Measurements from ENCODE around the gene DRGX.

DRGX gene

DNA sequence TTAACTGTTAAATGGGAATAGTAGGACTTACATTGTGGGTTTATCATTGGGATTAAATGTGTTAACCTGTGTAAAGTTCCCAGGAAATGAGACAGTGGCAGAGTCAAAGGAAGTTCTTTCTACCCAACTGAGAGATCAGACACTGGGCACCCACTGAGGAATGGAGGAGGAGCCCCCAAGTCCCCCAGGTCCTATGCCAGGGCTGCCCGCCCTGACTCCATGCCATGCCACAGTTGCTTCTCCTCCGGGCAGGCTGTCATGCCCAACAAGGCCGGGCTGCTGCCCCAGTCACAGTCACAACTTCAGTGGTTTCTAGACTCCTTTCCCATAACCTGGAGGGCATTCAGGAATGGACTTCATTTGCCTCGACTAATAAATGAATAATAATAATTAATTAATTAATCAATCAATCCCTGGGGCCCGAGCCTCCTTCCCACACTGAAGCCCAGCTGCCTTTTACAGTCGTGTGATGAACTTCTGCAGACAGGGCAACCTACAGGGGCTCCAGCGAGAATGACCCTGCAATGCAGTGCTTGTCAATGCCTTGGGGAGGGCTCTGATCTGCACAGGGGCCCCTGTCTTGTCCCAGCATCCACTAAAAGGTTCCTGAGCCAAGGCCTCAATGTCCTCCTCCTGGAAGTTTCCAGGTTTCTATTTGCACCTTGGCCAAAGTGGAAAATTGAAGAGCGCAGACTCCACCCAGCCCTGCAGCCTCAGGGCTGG, 32.4 kb downstream of the DRGX start:
- in situ Hi-C loops (cut with MboI; ENCODE audit: low sequenced_read_pairs) = no loop called here

DNA sequence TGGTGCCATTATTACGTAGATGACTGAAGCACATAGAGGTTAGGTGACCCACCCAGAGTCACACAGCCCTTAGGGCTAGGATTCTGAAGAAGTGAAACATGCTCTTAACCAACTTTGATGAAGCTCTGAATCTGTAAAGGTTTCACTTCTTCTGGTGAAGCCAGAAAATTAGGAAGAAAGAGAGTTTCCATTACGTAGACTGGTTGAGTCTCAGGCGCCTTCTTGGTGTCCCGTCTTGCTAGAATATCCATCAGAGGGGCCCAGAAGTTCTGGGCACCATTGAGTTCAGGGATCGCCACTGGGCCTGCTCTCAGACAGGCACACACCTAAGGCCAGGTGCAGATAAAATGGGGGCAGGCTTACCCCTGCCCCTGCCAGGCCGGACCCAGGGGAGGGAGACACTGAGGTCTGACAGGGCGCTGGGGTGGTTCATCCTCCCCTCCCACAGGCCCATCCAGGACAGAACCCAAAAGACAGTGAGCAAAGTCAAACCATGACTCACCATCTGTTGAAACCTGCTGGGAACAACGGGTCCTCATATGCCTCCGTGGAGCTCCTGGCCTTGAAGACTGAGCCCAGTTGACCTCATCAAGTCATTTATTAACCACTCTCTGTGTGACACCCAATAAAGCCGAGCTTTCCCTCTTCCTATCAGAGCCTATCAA, 33.2 kb downstream of the DRGX start:
- in situ Hi-C loops (cut with MboI; ENCODE audit: low sequenced_read_pairs) = no loop called here

DNA sequence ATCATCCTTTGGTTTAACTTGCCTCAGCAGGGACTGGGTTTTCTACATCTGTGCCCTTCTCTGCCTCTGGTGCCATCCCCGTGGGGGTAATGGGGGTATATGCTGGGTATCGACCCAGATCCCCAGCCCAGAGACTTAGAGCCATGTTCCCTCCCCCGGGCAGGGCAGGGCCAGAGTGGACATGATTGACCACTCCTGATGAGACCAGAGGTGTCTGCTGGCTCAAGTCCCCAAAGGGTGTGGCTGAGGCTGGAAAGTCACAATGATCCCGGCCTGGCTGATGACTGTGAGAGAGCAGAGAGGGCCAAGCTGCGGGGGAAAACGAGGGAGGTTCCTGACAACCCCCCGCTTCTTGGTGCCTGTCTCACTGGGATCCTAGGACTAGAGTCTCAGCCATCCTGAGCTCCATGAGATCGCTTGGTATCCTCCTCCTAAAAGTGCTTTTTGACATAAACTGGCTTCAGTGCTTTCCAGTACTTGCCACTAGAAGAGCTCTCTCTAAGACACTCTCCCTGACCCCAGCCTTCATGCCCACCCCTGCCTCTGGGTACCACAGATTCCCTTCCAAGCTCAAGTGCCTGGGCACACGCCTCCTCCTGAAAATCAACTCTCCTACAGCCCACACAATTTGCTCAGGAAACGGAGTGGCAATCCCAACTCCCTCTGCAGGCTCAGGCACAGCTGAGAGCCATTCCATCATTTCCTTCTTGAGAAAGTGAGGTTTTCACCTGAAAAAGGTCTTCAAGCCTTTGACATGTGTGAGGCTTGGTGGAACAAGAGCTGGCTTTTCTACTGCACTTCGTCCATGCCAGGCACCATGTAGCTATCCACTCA, 33.9 kb downstream of the DRGX start:
- in situ Hi-C loops (cut with MboI; ENCODE audit: low sequenced_read_pairs) = no loop called here

DNA sequence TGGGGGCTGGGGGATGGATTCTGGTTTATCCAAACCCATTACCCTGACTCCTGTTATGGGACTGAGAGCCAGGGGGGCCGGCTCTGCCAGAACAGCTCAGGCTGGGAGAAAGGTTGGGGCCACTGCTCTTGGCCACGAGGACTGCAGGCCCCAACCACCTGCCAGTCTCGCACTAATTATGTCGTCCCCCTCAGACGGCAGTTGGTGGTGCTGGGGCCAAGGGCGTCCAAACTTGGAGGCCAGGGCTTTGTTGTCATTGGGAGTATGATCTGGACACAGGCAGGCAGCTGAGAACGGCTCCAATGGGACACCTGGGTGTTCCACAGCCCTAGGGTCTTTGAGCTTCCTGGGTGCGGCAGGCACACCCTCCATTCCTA, 34.7 kb downstream of the DRGX start:
- in situ Hi-C loops (cut with MboI; ENCODE audit: low sequenced_read_pairs) = no loop called here

DNA sequence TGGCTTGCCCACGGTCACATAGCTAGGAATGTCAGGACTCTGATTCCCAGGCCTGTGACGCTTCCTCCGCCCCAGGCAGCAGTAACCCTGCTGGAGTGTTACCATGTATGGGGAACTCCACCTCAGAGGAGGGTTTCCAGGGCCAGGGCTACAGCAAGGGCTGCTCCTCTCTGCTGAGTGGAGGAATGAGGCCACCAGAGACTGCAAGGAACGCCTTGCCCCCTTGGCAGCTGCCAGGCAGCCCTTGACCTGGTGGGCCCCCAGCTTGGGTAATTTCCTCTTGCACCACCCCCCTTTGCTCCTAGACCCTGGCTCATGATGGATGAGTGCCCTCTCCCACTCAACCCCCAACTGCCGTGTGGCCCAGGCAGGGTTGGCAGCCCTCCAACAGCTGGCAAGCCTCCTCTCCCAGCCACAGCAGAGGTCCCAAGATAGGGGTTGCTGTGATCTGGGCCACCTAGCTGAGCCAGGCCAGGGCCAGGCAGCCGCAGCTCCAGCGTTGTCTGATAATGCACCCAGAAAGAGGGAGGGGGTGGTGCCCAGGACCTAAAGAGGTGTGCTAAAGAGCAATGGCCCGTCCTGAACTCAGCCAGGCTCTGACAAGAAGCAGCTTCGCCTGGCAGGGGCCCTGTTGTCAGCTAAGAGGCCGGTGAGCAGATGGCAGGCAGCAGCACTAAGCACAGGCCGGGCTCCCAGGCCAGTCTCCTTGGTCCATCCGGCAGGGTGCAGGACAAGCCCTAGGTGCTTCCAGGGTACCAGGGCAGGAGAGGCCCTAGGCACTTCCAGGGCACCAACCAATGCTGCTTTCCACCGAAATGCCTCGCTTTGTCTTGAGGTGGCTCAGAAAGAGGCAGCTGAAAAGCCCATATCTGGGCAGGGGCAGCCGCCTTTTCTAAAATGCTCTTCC, 35.4 kb downstream of the DRGX start:
- in situ Hi-C loops (cut with MboI; ENCODE audit: low sequenced_read_pairs) = no loop called here

DNA sequence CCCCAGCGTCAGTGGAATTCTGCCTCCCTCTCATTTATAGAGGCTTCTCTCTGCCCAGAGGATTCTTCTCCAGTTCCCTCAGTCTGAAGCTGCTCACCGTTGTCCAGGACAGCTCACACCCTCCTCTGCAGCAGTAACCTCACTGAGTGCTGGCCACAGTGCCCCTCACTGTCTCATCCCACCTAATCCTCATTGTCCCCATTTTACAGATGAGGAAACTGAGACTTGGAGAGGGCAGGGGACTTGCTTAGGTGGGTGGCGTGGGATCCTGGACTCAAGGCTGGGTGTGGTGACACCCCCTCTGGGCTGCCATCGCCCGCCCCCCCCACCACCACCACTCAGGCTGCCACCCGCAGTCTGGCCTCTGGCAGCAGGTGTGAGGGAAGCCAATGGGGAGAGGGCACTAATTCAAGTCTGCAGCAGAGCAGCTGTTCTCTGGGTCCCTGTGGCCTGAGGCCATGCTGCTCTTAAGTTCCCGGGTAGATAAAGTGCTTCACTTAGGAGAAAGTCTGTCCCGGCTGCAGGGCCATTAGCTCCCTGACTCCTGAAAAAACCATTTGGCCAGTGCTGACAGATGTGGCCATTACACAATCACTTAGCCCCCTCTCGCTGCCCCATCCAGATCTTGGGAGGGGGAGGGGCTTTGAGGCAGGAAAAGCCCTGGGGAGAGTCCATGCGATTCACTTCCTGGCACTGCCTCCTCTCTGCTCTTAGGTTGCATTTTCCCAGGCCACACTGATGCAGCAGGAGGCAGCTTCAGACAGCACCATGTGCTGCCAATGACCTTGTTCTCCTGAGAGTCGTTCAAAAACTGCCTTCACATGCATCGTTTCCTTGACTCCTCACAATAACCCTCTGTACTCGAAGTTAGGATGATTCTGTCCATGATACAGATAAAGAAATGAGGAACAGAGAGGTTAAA, 36.3 kb downstream of the DRGX start:
- in situ Hi-C loops (cut with MboI; ENCODE audit: low sequenced_read_pairs) = no loop called here

DNA sequence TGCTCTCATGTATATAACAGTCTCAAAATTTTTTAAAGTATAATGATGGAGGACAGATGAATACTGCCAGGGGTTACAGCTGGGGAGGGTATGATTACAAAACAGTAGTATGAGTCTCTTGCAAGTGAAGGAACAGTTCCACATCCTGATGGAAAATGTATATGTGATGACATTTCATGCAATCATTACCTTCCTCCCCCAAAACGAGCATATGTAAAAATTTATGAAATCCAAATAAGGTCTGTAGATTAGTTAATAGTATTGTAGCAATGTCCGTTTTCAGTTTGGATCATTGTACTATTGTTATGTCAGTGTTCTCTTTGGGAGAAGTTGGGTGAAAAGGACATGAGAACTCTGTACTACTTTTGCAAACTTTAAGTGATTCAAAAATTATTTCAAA, 38.0 kb downstream of the DRGX start:
- in situ Hi-C loops (cut with MboI; ENCODE audit: low sequenced_read_pairs) = no loop called here

DNA sequence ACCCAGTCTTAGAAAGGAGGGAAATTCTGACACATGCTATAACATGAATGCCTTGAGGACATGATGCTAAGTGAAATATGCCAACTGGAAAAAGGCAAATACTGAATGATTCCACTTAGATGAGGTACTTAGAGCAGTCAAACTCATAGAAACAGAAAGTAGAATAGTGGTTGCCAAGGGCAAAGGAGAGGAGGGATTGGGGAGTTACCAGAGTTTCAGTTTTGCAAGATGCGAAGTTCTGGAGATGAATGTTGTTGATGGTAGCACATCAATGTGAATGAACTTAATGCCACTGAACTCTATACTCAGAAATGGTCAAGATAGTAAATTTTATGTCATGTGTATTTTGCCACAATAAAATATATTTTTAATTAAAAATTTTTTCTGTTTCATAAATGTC, 38.9 kb downstream of the DRGX start:
- in situ Hi-C loops (cut with MboI; ENCODE audit: low sequenced_read_pairs) = no loop called here

DNA sequence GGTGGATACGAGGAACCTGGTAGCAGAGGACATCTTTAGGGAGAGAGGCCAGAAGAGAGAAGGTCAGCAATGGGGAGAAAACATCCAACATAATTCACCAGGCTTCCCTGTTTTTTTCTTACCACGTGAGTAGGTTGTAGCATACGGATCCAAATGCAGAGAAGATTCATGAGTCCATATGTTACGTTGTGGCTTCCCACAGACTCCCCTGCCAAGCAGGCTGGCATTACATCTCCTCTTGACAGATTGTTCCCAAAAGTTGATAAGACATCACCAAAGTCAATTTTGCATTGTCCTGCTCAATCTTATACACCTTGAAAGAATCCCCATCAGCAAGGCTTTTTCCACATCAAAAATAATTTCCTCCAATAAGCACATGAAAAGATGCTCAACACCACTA, 39.7 kb downstream of the DRGX start:
- in situ Hi-C loops (cut with MboI; ENCODE audit: low sequenced_read_pairs) = no loop called here

DNA sequence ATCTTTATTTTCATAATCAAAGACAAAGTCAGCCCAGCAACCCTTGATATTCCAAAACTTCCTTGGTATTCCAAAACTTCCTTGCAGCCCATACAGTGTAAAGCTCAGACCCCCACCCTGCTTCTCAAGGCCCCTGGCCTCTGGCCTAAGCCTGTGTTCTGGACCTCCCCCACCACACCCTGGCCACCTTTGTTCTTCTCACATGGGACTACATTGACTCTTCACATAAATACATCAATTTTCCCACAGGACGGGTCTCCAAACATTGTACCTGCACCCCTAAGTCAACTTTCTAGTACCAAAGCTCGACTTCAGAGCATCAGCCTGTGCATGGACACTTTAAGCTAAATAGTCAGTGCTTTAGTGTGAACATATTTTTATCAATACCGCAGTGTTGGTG, 40.7 kb downstream of the DRGX start:
- in situ Hi-C loops (cut with MboI; ENCODE audit: low sequenced_read_pairs) = no loop called here

DNA sequence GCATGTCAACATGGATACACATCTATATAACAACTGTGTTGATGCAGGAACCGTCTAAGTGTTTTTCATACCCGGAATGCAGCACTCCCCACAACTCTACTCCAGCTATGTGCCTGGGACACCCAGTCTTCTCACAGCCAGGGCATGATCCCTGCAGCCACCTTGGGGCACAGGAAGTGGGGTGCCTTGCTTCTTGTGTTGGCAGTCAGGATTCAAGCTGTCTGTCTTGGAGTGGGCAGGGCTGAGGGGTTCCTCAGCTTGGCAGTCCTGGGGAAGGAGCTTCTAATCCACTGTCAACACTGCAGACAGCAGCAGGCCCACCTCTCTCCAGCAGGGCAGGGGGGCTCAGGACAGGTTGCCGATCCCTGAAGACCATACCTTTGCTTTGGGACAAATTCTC, 41.3 kb downstream of the DRGX start:
- in situ Hi-C loops (cut with MboI; ENCODE audit: low sequenced_read_pairs) = no loop called here

DNA sequence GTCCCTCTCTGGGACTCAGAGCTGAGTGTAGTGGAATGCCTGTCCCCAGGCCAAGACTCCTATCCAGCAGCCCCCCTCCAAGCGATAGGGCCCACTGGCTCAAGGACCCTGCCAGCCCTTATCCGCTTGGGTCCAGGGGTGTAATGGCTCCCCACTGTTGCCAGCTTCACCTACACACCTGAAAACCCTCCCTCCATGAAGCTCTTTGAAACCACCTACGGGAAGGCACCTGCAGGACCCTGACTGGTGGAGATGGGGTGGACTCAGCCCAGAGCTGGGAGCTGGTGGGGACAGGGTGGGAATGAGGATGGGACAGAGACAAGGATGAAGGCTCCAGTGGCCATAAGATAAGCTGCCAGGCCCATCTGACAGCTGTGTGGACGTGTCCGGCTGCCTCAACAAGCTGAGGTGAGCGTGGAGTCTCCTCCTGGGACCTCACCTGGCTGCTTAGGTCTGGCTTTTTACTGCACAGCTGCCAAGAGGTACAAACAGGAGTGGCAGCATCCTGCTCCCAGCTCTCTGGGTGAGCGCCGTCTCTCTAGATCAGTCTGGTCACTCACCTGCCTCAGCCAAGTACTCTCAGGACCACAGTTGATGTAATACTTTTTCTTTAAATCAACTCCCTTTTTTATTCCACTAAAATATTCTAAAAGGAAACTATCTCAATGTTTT, 41.9 kb downstream of the DRGX start:
- in situ Hi-C loops (cut with MboI; ENCODE audit: low sequenced_read_pairs) = no loop called here

DNA sequence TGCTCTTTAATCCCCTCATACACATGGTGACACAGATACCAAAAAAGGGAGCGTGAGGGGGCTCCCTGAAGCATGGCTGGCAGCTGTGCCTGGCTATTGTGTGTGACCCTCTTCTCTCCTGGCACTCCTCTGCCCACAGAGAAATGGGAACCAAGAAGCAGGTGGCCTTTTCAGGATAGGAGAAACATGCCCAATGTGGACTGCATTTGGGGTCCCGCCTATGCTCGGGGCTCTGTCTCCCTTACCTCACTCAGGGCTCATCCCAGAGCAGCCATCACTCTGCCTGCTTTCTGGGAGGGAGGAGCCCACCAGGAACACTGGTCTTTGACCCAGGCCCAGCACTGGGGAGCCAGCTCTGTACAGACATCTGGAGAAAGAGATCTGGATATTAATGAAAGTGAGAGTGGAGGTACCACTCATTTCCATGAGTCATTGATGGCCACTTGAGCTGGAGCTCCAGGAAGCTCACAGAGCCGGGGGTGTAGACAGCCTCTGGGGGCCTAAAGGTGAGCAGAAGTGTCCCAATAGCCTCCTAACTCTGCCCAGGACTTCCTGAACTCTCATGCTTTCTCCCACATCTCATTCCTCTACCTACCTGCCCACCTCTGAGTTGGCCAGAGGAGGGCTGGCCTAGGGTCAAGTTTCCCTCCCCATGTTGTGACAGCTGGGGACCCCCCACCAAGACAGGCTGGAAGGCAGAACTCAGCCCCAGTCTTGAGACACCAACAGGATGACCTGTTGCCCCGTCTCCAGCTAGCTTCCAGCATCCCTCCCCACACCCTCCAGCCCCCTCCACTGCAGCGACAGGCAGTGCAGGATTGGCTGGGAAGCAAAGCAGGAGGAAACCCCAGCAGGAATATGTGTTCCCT, 42.6 kb downstream of the DRGX start:
- in situ Hi-C loops (cut with MboI; ENCODE audit: low sequenced_read_pairs) = no loop called here

DNA sequence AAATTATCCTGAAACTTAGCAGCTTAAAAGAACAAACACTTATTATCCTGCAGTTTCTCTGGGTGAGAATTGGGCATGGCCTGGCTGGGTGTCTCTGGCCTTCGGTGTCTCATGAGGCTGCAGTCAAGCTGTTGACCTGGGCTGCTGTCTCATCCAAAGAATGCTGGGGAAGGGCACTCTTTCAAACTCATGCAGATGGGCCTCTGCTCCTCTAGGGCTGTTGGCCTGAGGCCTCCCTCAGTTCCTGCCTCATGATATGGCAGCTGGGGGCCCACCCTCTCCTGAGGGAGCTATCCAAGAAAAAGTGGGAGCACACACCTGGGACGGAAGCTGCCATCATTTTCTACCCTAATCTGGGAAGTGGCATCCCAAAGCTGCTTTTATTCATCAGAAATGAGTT, 43.6 kb downstream of the DRGX start:
- in situ Hi-C loops (cut with MboI; ENCODE audit: low sequenced_read_pairs) = no loop called here

DNA sequence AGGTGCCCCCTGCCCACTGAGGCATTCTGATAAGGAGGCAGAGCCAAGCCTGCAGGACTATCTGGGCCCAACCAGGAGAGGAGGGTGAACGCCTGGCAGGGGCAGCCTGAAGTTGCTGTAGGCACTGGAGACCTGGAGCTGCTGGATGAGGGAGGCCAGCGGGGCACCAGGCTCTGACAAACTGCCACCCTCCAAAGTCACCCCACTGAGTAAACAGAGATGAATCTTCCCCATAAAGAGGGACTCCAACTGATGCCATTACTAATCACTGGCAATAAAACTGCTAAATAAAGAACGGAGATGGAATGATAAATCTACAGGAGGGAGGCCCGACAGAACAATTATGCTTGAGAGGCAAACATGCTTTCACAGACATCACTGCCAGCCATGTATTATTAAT, 44.2 kb downstream of the DRGX start:
- in situ Hi-C loops (cut with MboI; ENCODE audit: low sequenced_read_pairs) = no loop called here

DNA sequence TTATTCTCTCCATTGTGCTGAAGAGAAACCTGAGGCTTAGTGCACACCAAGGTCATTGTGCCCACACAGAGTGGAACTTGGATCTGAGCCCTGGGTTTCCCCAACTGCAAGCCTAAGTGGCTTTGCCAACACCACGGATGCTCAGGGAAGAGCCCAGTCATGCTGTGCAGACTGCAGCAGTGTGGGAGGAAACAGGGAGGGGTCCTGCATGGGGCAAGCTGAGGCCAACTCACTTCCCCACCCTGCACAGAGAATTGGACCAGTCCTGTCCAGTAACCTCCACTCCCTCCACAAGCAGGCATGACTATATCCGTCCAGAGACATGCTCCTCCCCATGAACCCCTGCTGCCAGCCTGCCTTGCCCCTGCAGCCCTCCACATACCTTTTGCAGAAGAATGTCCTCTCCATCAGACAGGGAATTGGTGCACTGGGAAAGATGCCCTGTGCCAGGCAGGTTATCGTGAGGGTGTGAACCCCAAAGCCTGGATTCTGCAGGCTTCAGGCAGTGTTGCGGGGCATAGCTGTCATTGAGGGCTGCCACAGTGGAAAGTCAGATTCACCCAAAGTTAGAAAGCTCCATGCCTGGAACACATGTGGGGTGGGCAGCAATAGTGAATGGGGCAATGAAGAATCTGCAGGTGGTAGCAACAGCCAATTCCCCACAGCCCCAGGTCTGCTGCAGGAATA, 44.9 kb downstream of the DRGX start:
- in situ Hi-C loops (cut with MboI; ENCODE audit: low sequenced_read_pairs) = no loop called here

DNA sequence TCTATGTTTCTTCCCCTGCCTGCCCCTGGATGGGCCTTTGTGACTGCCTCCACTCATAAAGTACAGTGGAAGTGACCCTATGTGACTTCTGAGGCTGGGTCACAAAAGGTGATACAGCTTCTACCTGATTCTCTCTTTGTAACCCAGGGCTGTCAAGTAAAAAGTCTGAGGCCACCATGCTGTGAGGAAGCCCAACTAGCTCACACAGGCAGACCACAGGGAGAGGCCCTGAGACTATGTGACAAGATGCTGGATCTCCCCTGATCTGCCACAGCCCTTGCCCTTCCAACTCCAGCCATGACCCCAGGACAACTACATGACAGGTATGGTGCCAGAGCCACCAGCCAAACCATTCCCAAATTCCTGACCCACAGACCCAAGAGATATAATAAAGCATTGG, 45.8 kb downstream of the DRGX start:
- in situ Hi-C loops (cut with MboI; ENCODE audit: low sequenced_read_pairs) = no loop called here

DNA sequence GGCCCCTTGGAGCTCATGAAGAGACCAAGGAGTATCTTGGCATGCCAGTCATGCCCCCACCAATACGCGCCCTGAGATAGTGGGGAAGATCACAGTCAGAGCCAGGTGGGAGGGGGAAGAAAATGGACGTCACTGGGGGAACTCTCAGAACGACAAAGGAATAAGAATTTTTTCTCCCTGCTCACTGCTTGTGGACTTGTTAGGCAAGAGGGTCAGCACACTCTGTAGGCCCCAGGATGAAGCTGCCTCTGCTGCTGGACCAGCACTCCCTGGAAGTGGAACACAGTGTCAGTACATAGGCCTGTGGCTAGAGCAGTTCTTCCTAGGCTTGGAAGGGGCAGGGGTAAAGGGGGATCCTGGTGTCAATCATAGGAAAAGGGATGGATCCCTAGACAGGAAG, 46.5 kb downstream of the DRGX start:
- in situ Hi-C loops (cut with MboI; ENCODE audit: low sequenced_read_pairs) = no loop called here
